ENCODE results near the gene GPX3.

DNA sequence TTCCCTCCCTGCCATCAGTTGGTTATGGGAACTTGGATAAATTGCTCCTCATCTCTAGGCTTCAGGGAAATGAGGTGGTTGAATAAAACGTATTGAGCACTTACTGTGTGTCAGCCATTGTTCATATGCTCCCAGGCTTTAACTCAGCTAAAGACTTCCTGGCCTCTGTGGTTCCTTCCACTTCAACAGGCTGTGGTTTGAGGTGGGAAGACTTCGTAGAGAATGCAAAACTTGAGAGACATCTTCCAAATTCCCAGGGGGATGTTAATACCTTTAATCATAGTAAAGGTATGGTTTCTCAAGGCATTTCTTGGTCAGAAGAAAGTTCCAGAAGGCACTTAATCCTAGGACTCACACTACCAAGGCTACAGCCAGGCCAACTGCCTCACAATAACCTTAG lies 1.5 kb upstream of the GPX3 start:
- TF ChIP-seq CTCF (IDR thresholded peaks at IDR 0.05 in 2 of 3, conservative IDR thresholded peaks at IDR 0.05 in 1 of 3; ENCODE audit: insufficient read depth in 2 of 3, low read depth in 1 of 3, low read length in 3 of 3) (no peak), POLR2AphosphoS5 (IDR thresholded peaks at IDR 0.05; ENCODE audit: control insufficient read depth, insufficient read depth, low read depth, low read length) (no peak), CBFB (CRISPR knock-in tag; IDR thresholded peaks at IDR 0.05) (no peak), CHD2 (IDR thresholded peaks at IDR 0.05; ENCODE audit: low read depth, low read length) (no peak), ZNF707 (CRISPR knock-in tag; conservative IDR thresholded peaks at IDR 0.05) (no peak), ZNF174 (CRISPR knock-in tag; IDR thresholded peaks at IDR 0.05) (no peak), SRSF7 (optimal IDR thresholded peaks at IDR 0.05; ENCODE audit: low read depth, low read length) (no peak), CREB1 (IDR thresholded peaks at IDR 0.05) (no peak), CREB1 (CRISPR knock-in tag; IDR thresholded peaks at IDR 0.05) (no peak), PHF21A (IDR thresholded peaks at IDR 0.05; ENCODE audit: borderline replicate concordance, low read depth) (no peak)
- TF ChIP-seq, protein P1, sequence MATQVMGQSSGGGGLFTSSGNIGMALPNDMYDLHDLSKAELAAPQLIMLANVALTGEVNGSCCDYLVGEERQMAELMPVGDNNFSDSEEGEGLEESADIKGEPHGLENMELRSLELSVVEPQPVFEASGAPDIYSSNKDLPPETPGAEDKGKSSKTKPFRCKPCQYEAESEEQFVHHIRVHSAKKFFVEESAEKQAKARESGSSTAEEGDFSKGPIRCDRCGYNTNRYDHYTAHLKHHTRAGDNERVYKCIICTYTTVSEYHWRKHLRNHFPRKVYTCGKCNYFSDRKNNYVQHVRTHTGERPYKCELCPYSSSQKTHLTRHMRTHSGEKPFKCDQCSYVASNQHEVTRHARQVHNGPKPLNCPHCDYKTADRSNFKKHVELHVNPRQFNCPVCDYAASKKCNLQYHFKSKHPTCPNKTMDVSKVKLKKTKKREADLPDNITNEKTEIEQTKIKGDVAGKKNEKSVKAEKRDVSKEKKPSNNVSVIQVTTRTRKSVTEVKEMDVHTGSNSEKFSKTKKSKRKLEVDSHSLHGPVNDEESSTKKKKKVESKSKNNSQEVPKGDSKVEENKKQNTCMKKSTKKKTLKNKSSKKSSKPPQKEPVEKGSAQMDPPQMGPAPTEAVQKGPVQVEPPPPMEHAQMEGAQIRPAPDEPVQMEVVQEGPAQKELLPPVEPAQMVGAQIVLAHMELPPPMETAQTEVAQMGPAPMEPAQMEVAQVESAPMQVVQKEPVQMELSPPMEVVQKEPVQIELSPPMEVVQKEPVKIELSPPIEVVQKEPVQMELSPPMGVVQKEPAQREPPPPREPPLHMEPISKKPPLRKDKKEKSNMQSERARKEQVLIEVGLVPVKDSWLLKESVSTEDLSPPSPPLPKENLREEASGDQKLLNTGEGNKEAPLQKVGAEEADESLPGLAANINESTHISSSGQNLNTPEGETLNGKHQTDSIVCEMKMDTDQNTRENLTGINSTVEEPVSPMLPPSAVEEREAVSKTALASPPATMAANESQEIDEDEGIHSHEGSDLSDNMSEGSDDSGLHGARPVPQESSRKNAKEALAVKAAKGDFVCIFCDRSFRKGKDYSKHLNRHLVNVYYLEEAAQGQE (IDR thresholded peaks at IDR 0.05; ENCODE audit: borderline replicate concordance) = no peak
- TF ChIP-seq, protein P1 (CRISPR knock-in tag; IDR thresholded peaks at IDR 0.05; ENCODE audit: low read depth) = no peak

All from K562 (cell line).